ENCODE measurements around the gene FAM13A. TPM values are rescaled to one million over a fixed set of nuclear protein-coding genes. Genes with fewer than 3 reads are reported as not detected.
A peak's percentile ranks its signal among the peaks of the same experiment; 100 is the strongest.

Gene FAM13A
- total RNA-seq, 1 donor from 2014 or later = 39.1 TPM

DNA sequence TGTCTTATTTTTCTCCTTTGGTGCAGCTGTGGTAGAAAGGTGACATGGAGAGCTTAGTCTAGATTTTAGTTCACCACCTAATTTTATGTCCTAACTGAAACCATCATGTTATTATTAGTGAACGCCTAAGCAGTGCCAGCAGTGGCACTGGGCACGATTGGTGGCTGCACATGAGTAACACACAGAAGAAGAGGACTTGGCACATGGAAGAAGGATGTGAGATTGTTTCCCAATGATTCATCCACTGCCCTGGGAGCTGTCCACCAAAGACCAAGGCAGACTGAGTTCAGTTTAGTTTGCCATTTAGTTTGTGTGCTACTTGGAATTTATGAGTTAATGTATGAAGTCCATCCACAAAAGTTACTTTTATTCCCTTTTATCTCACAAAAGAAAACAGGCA, 291.3 kb downstream of the FAM13A start:
- TF ChIP-seq CTCF (IDR thresholded peaks at IDR 0.05) = no peak
- ATAC-seq = peak; percentile 41 to 75
- H3K4me3 ChIP-seq = no peak overlapping the region
- no peaks in the 10 kb centered on the region for H3K9me3 ChIP-seq
- no peak for DNase-seq
- no peaks in the 10 kb centered on the region for H3K27me3 ChIP-seq (ENCODE audit: low read depth)
- no peaks in the 10 kb centered on the region for H3K4me1 ChIP-seq
- H3K36me3 ChIP-seq = peaks cover 18% of the 10 kb centered on the region
- intact Hi-C loops (cut with DNase I) = no loop called here
- H3K27ac ChIP-seq = no peak overlapping the region

GRCh38 chr4:88763075-88763474, 293.9 kb downstream of the FAM13A start:
- DNase-seq (no peak), ATAC-seq (peak in 1 of 2 donors; percentile 8)
- Histone ChIP-seq H3K4me3 (no peak overlapping the region), H3K9me3 (no peaks in the 10 kb centered on the region), H3K27ac (no peak overlapping the region), H3K36me3 (peaks cover 18% of the 10 kb centered on the region), H3K4me1 (peaks cover 3% of the 10 kb centered on the region), H3K27me3 (ENCODE audit: low read depth) (no peaks in the 10 kb centered on the region)
- TF ChIP-seq CTCF (IDR thresholded peaks at IDR 0.05) = no peak
- intact Hi-C loops (cut with DNase I) = no loop called here

DNA sequence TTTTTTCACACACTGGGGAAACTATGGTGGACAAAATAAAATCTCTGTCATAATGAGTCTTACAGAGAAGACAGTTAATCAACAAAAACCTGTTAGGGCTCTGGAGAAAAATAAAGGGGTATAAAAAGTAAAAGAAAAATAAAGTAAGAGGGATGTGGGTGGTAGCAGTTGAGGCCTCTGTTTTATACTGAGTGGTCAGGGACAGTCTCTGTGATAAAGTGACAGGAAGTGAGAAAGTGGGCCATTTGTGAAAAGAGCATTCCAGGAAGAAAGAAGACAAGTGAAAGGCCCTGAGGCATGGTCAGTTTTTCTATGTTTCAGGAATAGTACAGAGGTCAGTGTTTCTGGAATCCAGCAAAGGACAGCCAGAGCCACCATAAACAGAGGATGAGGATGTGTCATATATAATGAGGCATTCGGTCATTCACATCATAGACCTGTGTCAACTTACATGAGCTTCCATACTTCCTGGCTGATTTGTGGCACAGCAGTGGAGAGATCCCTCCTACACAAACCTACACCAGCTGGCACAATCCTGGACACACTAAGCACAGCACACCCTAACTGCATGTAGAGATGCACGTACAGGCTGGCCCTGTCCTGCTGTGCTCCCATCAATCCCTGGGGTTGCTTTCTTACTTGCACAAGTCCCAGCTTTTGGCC, 295.0 kb downstream of the FAM13A start:
- H3K9me3 ChIP-seq = no peaks in the 10 kb centered on the region
- H3K36me3 ChIP-seq = peaks cover 19% of the 10 kb centered on the region
- no peak for TF ChIP-seq CTCF (IDR thresholded peaks at IDR 0.05)
- H3K27me3 ChIP-seq (ENCODE audit: low read depth) = no peaks in the 10 kb centered on the region
- intact Hi-C loops (cut with DNase I) = no loop called here
- H3K27ac ChIP-seq = no peak overlapping the region
- H3K4me3 ChIP-seq = no peak overlapping the region
- ATAC-seq = peak; percentile 5 to 32
- DNase-seq = no peak
- peaks cover 3% of the 10 kb centered on the region for H3K4me1 ChIP-seq

DNA sequence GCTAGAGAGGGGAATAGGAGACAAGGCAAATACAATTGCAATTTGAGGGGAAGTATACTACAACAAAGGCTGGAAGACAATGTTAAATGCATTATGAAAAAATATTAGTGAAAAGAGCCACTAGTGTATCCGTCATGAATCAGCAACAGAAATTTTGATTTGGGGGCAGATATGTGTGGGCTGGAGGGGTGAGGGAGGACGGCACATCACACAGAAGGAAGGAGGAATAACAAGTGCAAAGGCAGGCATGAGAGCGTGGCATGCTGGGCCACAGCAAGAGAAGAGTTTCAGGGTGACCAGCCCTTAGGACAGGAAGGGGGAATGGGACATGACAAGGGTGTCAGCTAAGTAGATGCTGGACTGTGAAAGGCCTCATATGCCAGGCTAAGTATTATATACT, 295.6 kb downstream of the FAM13A start:
- H3K9me3 ChIP-seq = no peaks in the 10 kb centered on the region
- no peak overlapping the region for H3K4me3 ChIP-seq
- ATAC-seq (no peak), DNase-seq (no peak)
- intact Hi-C loops (cut with DNase I) = no loop called here
- H3K36me3 ChIP-seq = peaks cover 12% of the 10 kb centered on the region
- TF ChIP-seq CTCF (IDR thresholded peaks at IDR 0.05) = no peak
- no peak overlapping the region for H3K27ac ChIP-seq
- peaks cover 3% of the 10 kb centered on the region for H3K4me1 ChIP-seq
- H3K27me3 ChIP-seq (ENCODE audit: low read depth) = no peaks in the 10 kb centered on the region

GRCh38 chr4:88759895-88760290, 297.1 kb downstream of the FAM13A start:
- Histone ChIP-seq H3K27ac (no peak overlapping the region), H3K4me3 (no peak overlapping the region), H3K27me3 (ENCODE audit: low read depth) (no peaks in the 10 kb centered on the region), H3K36me3 (peaks cover 5% of the 10 kb centered on the region), H3K9me3 (no peaks in the 10 kb centered on the region), H3K4me1 (peaks cover 3% of the 10 kb centered on the region)
- intact Hi-C loops (cut with DNase I) = no loop called here
- ATAC-seq = no peak
- no peak for TF ChIP-seq CTCF (IDR thresholded peaks at IDR 0.05)
- DNase-seq = no peak

All from lower lobe of right lung (tissue), 2 donors.